Measurements from ENCODE around the gene UBALD2.

UBALD2 gene

DNA sequence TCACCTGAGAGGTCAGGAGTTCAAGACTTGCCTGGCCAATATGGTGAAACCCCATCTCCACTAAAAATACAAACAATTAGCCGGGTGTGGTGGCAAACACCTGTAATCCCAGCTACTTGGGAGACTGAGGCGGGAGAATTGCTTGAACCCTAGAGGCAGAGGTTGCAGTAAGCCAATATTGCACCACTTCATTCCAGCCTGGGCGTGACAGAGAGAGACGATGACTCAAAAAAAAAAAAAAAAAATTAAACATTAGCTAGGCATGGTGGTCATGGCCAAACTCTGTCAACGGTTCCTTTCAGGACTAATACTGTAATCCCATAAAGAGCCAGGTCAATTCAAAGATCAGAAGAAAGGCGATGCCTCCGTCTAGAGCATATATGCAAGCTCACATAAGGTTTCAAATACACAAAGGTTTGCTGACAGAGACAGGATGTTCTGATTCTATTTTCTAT, 27.3 kb upstream of the UBALD2 start:
- no peak overlapping the region for H3K18ac ChIP-seq (ENCODE audit: low read length)
- H3K36me3 ChIP-seq (ENCODE audit: control insufficient read depth, insufficient read depth, low read length), result no peaks in the 10 kb centered on the region
- H3K27ac ChIP-seq (ENCODE audit: low read depth, low read length), result no peak overlapping the region
- no peak overlapping the region for H4K5ac ChIP-seq (ENCODE audit: low read length)
- no peaks in the 10 kb centered on the region for H3K79me1 ChIP-seq (ENCODE audit: low read length)
- H3K9ac ChIP-seq (ENCODE audit: low read length), result no peak overlapping the region
- no peak overlapping the region for H3K4me3 ChIP-seq (ENCODE audit: low read length)
- DNase-seq, result no peak
- H3K56ac ChIP-seq (ENCODE audit: low read length), result no peak overlapping the region
- no peak overlapping the region for H3K23ac ChIP-seq (ENCODE audit: low read length)
- H3K27me3 ChIP-seq (ENCODE audit: insufficient read depth, low read length, poor library complexity), result peaks cover 20% of the 10 kb centered on the region
- no CpG with 5 or more reads among the region's 7 CpGs for WGBS (ENCODE audit: extremely low coverage, insufficient coverage, low lambda C conversion rate)
- no peaks in the 10 kb centered on the region for H3K4me1 ChIP-seq (ENCODE audit: control insufficient read depth, low read depth, low read length)
- no peak overlapping the region for H2BK5ac ChIP-seq (ENCODE audit: low read length)
- no peak overlapping the region for H3K4ac ChIP-seq (ENCODE audit: low read depth, low read length)
- H2BK120ac ChIP-seq (ENCODE audit: low read depth, low read length), result no peak overlapping the region
- H2AK5ac ChIP-seq (ENCODE audit: low read length), result no peak overlapping the region
- H4K8ac ChIP-seq (ENCODE audit: low read depth, low read length), result no peak overlapping the region
- no peak overlapping the region for H3K4me2 ChIP-seq (ENCODE audit: low read length)
- no peaks in the 10 kb centered on the region for H3K79me2 ChIP-seq (ENCODE audit: control insufficient read depth, insufficient read depth, low read length)
- H2BK15ac ChIP-seq (replicated peaks; ENCODE audit: low read depth), result no peak overlapping the region

DNA sequence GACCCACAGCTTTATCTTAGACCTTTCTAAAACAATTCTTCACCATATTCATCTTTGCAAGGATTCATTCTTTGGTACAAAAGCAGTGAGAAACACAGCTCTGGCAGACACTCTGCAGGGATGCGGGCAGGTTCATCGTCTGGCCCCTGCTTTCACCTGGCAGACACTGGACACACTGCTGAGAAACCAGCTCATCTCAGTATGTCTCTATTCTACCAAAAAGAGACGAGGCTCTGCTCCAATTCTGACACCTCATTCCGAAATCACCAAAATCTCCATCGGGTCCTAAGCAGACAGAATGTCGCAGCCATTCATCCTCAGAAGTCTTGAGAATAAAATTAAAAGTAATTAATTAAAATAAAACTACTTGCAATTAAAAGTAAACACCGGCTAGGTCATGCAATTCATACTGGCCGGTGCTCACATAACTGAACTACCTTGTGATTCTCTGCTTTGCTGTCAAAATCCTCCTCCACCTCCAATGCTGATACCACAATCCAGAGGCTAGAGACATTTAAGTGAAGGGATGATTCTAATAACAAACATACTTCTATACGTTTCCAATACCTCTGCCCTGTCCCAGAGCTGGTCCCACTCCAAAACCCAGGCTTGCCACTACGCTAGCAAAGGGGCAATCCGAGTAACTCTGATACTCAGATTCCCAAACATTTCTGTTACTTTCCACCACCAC, 26.2 kb upstream of the UBALD2 start:
- H2BK15ac ChIP-seq (replicated peaks; ENCODE audit: low read depth), result no peak overlapping the region
- no peak overlapping the region for H3K56ac ChIP-seq (ENCODE audit: low read length)
- WGBS (ENCODE audit: extremely low coverage, insufficient coverage, low lambda C conversion rate), result no CpG with 5 or more reads among the region's 11 CpGs
- H4K5ac ChIP-seq (ENCODE audit: low read length), result no peak overlapping the region
- H3K27ac ChIP-seq (ENCODE audit: low read depth, low read length), result no peak overlapping the region
- H3K18ac ChIP-seq (ENCODE audit: low read length), result no peak overlapping the region
- no peaks in the 10 kb centered on the region for H3K4me1 ChIP-seq (ENCODE audit: control insufficient read depth, low read depth, low read length)
- H2BK120ac ChIP-seq (ENCODE audit: low read depth, low read length), result no peak overlapping the region
- no peak overlapping the region for H3K4me2 ChIP-seq (ENCODE audit: low read length)
- no peaks in the 10 kb centered on the region for H3K36me3 ChIP-seq (ENCODE audit: control insufficient read depth, insufficient read depth, low read length)
- no peak overlapping the region for H2BK5ac ChIP-seq (ENCODE audit: low read length)
- no peaks in the 10 kb centered on the region for H3K79me2 ChIP-seq (ENCODE audit: control insufficient read depth, insufficient read depth, low read length)
- no peak overlapping the region for H2AK5ac ChIP-seq (ENCODE audit: low read length)
- H3K4ac ChIP-seq (ENCODE audit: low read depth, low read length), result no peak overlapping the region
- no peak overlapping the region for H3K23ac ChIP-seq (ENCODE audit: low read length)
- no peak for DNase-seq
- no peak overlapping the region for H4K8ac ChIP-seq (ENCODE audit: low read depth, low read length)
- no peak overlapping the region for H3K9ac ChIP-seq (ENCODE audit: low read length)
- peaks cover 20% of the 10 kb centered on the region for H3K27me3 ChIP-seq (ENCODE audit: insufficient read depth, low read length, poor library complexity)
- no peak overlapping the region for H3K4me3 ChIP-seq (ENCODE audit: low read length)
- H3K79me1 ChIP-seq (ENCODE audit: low read length), result no peaks in the 10 kb centered on the region

DNA sequence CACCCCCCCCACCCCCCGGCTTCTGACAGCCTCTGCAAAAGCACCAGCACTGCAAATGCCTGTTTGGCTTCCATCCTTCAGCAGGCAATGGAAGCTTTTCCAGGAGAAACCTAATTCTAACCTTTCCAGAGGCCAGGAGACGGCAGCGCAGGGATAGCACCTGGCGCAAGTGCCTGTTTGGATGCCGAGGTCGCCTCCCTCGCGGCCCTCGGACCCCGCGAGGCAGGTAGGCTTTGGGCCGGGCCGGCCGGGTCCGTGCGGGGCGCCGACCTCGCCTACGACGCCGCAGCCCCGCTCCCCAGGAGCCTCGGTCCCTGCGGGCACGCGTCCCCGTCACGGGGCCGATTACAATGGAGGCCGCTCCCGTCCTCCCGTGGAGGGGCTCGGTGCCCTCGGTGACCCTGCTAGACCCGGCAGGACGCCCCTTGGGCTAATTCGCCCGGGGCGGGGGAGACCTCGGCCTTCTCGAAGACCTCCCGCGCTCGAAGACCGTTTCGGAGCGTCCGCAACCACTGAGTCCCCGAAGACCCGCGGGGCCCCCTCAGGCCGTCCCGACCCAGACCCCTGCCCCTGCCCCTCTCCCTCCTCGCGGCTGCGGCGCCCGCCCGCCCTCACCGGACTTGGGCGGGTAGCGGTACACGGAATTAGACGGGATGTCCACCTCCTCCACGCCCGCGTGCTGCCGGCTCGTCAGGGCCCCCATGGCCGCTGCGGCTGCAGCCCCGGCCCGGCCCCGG, 25.4 kb upstream of the UBALD2 start:
- Histone ChIP-seq H3K18ac (ENCODE audit: low read length) (no peak overlapping the region), H3K27ac (ENCODE audit: low read depth, low read length) (no peak overlapping the region), H3K79me1 (ENCODE audit: low read length) (no peaks in the 10 kb centered on the region), H3K27me3 (ENCODE audit: insufficient read depth, low read length, poor library complexity) (peaks cover 20% of the 10 kb centered on the region), H3K4me2 (ENCODE audit: low read length) (peak overlapping the region; percentile 34), H3K56ac (ENCODE audit: low read length) (peak overlapping the region; percentile 25), H4K5ac (ENCODE audit: low read length) (no peak overlapping the region), H3K4me1 (ENCODE audit: control insufficient read depth, low read depth, low read length) (no peaks in the 10 kb centered on the region), H3K23ac (ENCODE audit: low read length) (no peak overlapping the region), H3K79me2 (ENCODE audit: control insufficient read depth, insufficient read depth, low read length) (no peaks in the 10 kb centered on the region), H2AK5ac (ENCODE audit: low read length) (no peak overlapping the region), H3K4me3 (ENCODE audit: low read length) (no peak overlapping the region), H3K9ac (ENCODE audit: low read length) (peak overlapping the region; percentile 21), H2BK120ac (ENCODE audit: low read depth, low read length) (no peak overlapping the region), H2BK5ac (ENCODE audit: low read length) (no peak overlapping the region), H3K36me3 (ENCODE audit: control insufficient read depth, insufficient read depth, low read length) (no peaks in the 10 kb centered on the region), H2BK15ac (replicated peaks; ENCODE audit: low read depth) (no peak overlapping the region), H3K4ac (ENCODE audit: low read depth, low read length) (no peak overlapping the region), H4K8ac (ENCODE audit: low read depth, low read length) (no peak overlapping the region)
- DNase-seq, result no peak
- no CpG with 5 or more reads among the region's 75 CpGs for WGBS (ENCODE audit: extremely low coverage, insufficient coverage, low lambda C conversion rate)

DNA sequence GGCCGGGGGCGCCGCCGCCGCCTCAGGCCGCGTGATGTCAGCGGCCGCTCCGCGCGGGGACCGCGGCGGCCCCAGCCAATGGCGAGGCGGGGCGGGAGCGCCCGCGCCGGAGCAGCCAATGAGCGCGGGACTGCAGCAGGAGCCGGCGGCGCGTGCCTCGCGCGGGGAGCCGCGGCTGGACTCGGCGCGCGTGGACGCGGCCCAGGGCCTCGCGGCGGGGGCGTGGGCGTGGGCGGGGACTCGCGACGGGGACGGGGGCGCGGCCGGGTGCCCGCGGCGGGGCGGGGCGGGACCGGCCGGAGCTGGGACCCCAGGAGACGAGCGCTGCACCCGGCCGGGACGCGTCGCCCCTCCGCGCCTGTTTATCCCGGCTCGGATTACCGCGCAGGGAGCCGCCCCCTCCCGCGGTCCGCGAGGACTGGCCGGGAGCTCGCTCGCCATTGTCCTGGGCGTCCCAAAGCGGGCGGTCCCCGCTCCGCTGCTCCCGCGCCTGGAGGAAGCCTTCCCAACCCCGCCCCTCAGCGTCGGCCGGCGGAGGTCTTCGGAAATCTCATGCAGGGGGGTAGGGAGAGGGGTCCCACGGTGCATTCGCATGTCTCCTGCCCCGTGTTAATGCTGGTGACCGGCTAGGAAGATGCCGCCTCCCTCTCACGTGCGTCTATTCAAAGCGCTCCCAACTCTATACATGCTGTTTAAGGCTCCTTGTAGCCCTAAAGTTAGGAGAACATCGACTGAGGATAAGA, 24.5 kb upstream of the UBALD2 start, which contains the start of gene RNF157:
RNF157 (minus strand) TSS at position 33 of the 743 bp plus-strand sequence. CDS start 253 bp downstream, outside the sequence.
- H3K27ac ChIP-seq (ENCODE audit: low read depth, low read length), result no peak within 1 kb of the TSS
- WGBS (ENCODE audit: extremely low coverage, insufficient coverage, low lambda C conversion rate), result no CpG with 5 or more reads among the region's 102 CpGs
- H3K4me2 ChIP-seq (ENCODE audit: low read length), result peak within 1 kb of the TSS; percentile 82

DNA sequence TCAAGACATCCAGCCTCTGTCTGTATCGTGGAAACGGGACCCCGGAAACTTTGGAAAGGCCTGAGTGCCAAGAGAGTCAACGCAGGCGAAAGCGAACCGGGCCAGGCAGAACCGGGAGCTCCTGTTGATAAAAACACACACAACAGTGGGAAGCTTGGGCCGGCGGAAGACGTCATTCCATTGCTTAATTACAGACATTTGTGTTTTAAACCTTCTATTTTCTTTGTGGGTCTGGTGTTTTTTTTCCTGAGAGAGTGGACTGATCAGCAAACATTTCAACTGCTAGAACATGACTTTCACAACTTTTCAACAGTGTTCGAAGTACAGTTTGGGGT, 24.0 kb upstream of the UBALD2 start:
- no peak overlapping the region for H2AK5ac ChIP-seq (ENCODE audit: low read length)
- peak overlapping the region; percentile 68 for H3K56ac ChIP-seq (ENCODE audit: low read length)
- H3K23ac ChIP-seq (ENCODE audit: low read length), result no peak overlapping the region
- peak overlapping the region; percentile 9 for H3K4me3 ChIP-seq (ENCODE audit: low read length)
- peaks cover 20% of the 10 kb centered on the region for H3K27me3 ChIP-seq (ENCODE audit: insufficient read depth, low read length, poor library complexity)
- H2BK15ac ChIP-seq (replicated peaks; ENCODE audit: low read depth), result no peak overlapping the region
- no peaks in the 10 kb centered on the region for H3K36me3 ChIP-seq (ENCODE audit: control insufficient read depth, insufficient read depth, low read length)
- H4K8ac ChIP-seq (ENCODE audit: low read depth, low read length), result no peak overlapping the region
- H3K4me1 ChIP-seq (ENCODE audit: control insufficient read depth, low read depth, low read length), result no peaks in the 10 kb centered on the region
- H3K4ac ChIP-seq (ENCODE audit: low read depth, low read length), result no peak overlapping the region
- H3K27ac ChIP-seq (ENCODE audit: low read depth, low read length), result no peak overlapping the region
- peak overlapping the region; percentile 51 for H3K9ac ChIP-seq (ENCODE audit: low read length)
- no peaks in the 10 kb centered on the region for H3K79me1 ChIP-seq (ENCODE audit: low read length)
- H3K18ac ChIP-seq (ENCODE audit: low read length), result no peak overlapping the region
- H3K4me2 ChIP-seq (ENCODE audit: low read length), result peak overlapping the region; percentile 82
- DNase-seq, result no peak
- no peak overlapping the region for H2BK5ac ChIP-seq (ENCODE audit: low read length)
- H4K5ac ChIP-seq (ENCODE audit: low read length), result no peak overlapping the region
- WGBS (ENCODE audit: extremely low coverage, insufficient coverage, low lambda C conversion rate), result no CpG with 5 or more reads among the region's 12 CpGs
- H2BK120ac ChIP-seq (ENCODE audit: low read depth, low read length), result no peak overlapping the region
- no peaks in the 10 kb centered on the region for H3K79me2 ChIP-seq (ENCODE audit: control insufficient read depth, insufficient read depth, low read length)

More for the DNA sequence above, 24.5 kb upstream of the UBALD2 start, which contains the start of gene RNF157:
- Histone ChIP-seq H2BK15ac (replicated peaks; ENCODE audit: low read depth) (no peak within 1 kb of the TSS), H3K79me2 (ENCODE audit: control insufficient read depth, insufficient read depth, low read length) (no peaks in the 10 kb centered on the region), H3K79me1 (ENCODE audit: low read length) (no peaks in the 10 kb centered on the region), H3K4me1 (ENCODE audit: control insufficient read depth, low read depth, low read length) (no peaks in the 10 kb centered on the region), H3K4ac (ENCODE audit: low read depth, low read length) (no peak within 1 kb of the TSS), H2BK5ac (ENCODE audit: low read length) (no peak within 1 kb of the TSS), H3K18ac (ENCODE audit: low read length) (no peak within 1 kb of the TSS), H4K5ac (ENCODE audit: low read length) (no peak within 1 kb of the TSS), H2BK120ac (ENCODE audit: low read depth, low read length) (no peak within 1 kb of the TSS), H2AK5ac (ENCODE audit: low read length) (no peak within 1 kb of the TSS), H3K4me3 (ENCODE audit: low read length) (peak within 1 kb of the TSS; percentile 9), H3K27me3 (ENCODE audit: insufficient read depth, low read length, poor library complexity) (peaks cover 20% of the 10 kb centered on the region), H3K36me3 (ENCODE audit: control insufficient read depth, insufficient read depth, low read length) (no peaks in the 10 kb centered on the region), H4K8ac (ENCODE audit: low read depth, low read length) (no peak within 1 kb of the TSS), H3K56ac (ENCODE audit: low read length) (peak within 1 kb of the TSS; percentile 68), H3K23ac (ENCODE audit: low read length) (no peak within 1 kb of the TSS), H3K9ac (ENCODE audit: low read length) (peak within 1 kb of the TSS; percentile 51)
- DNase-seq, result peak; percentile 59
